GM12801 (cell line): ENCODE data around the gene MAP2K5.

Experiments
- TF ChIP-seq, protein P1 (sequence below): IDR thresholded peaks from one replicate; pipeline ENCODE4 v1.5.1; 2011; ENCODE audit warnings: control low read depth; ENCODE audit not compliant: insufficient read length; ENCODE audit errors: extremely low read depth

The MAP2K5 gene

DNA sequence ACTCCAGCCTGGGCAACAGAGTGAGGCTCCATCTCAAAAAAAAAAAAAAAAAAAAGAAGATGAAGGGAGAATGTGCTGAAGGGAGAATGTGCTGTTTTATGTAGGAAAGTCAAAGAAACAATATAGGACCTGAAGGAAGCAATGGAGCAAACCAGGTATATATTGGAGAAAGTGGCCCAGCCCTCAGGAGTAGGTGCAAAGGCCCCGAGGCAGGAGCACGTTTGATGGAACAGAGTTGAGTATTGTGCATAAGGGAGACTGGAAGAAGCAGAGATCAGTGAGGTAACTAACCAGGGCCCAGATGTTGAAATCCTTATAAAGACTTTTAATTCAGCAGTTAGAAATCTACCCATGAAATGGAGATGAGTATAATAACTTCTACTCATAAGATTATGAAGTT, 79.6 kb downstream of the MAP2K5 start:
- TF ChIP-seq, protein P1, sequence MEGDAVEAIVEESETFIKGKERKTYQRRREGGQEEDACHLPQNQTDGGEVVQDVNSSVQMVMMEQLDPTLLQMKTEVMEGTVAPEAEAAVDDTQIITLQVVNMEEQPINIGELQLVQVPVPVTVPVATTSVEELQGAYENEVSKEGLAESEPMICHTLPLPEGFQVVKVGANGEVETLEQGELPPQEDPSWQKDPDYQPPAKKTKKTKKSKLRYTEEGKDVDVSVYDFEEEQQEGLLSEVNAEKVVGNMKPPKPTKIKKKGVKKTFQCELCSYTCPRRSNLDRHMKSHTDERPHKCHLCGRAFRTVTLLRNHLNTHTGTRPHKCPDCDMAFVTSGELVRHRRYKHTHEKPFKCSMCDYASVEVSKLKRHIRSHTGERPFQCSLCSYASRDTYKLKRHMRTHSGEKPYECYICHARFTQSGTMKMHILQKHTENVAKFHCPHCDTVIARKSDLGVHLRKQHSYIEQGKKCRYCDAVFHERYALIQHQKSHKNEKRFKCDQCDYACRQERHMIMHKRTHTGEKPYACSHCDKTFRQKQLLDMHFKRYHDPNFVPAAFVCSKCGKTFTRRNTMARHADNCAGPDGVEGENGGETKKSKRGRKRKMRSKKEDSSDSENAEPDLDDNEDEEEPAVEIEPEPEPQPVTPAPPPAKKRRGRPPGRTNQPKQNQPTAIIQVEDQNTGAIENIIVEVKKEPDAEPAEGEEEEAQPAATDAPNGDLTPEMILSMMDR: no peak

DNA sequence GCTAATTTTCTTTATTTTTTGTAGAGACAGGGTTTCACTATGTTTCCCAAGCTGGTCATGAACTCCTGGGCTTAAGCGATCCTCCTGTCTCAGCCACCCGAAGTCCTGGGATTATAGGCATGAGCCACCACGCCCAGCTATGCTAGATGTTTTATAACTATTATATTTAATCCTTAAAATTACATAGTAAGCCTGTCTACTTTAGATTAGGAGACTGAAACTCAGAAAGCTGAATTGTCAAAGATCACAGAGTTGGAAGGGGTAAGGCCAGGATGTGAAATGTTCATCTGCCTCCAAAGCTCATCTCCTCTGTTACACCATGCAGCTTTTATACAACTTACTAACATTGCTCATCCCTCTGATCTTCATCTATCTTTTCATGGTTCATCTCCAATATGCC, 89.8 kb downstream of the MAP2K5 start:
- TF ChIP-seq, protein P1: no peak

DNA sequence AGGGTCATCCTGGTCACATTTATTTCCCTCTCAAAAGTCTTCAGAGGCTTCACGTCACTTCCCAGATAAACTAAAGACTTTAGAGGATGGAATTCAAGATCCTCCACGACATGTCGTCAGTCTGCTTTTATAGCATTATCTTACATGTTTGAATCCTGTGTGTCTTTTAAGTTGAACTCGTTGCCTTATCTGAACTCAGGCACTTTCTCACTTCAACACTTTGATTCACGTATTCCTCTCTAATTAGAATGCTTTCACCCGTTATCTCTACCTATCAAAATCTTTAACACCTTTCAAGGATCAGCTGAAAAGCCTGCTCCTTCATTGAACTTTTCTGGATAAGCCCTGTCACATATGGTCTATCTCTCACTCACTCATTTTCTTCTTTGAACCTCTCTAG, 97.1 kb downstream of the MAP2K5 start:
- TF ChIP-seq, protein P1: no peak

DNA sequence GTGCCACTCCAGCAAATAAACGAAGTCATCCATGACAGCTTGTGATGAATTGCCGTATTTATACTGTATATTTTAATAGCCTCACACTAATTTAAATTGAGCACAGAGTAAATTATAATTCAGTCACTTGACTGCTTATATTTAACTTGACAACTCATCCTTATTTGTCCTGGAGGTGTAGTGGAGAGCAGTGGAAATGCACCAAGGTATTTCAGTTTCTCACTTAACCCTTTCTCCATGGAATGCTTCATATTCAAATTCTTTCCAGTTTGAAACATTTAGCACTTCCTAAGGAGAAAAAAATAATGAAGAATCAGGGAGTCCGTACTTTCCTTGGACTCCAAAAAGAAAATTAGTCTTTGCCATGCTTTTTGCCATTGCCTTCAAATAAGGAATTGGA, 99.0 kb downstream of the MAP2K5 start:
- TF ChIP-seq, protein P1: no peak

DNA sequence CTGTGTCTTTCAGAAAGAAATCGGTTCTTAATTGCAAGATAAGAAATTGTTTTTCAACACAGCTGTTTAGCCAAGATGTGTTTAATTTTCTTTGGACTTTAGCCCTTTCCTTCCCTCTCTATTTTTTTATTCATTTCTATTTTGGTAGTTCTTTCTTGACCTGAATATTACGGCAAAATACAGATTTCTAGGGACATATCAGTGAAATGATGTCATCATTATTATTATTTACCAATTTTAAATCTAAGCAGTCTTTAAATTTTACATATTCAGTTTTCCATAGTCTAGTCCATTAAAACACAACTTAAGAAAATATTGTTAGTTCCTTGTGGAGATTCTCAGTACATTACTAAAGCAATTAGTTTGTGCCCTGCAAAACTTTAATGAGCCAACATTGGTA, 104.3 kb downstream of the MAP2K5 start:
- TF ChIP-seq, protein P1: no peak

DNA sequence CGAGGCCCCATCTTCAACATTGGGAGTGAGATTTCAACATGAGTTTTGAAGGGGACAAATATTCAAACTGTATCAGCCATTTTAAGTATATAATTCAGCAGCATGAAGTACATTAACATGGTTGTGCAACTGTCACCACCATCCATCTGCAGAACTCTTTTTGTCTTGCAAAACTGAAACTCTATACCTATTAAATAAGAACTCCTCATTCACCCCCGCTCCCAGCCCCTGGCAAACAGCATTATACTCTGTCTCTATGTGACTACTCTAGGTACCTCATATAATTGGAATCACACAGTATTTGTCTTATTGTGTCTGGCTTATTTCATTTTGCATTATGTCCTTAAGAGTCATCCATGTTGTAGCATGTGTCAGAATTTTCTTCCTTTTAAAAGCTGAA, 110.1 kb downstream of the MAP2K5 start:
- TF ChIP-seq, protein P1: no peak

DNA sequence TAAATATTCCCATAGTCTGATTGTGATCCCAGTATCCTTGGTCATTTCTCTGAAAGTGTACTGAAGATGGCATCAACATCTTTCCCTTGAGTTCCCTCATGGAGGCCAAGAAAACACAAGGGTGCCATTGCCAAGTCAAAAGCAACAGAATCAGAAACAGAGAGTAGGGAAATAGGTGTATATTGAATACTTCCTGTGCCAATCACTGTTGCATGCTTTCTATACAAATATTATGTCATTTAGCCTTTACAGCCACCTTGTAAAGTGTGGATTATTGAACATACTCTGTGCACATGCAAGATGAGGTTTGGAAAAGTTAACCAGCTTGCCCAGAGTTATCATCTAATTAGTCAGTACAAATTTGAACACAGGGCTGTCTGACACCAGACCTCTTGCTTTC, 117.9 kb downstream of the MAP2K5 start:
- TF ChIP-seq, protein P1: no peak
